DND-41 (cell line): Measurements from ENCODE around the gene THSD4.

Experiments
- ATAC-seq: fragments of 200-7000 bp; cut with Tn5 transposase; 3 replicates; pipeline ENCODE4 v1.9.1; 2021; ENCODE audit warnings: low read depth; ENCODE audit not compliant: insufficient read depth
- DNase-seq: peaks from one replicate; pipeline ENCODE4 v3.0.0-alpha.2; 2020
- H2AFZ ChIP-seq: 2 replicates; pipeline ENCODE4 v1.6.0; 2012; ENCODE audit warnings: low read depth, low read length
- H3K27ac ChIP-seq: 2 replicates; pipeline ENCODE4 v1.5.1; 2012; ENCODE audit warnings: low read length, inconsistent platforms
- H3K27me3 ChIP-seq: fragments of 200-600 bp; sonication (generic); 2 replicates; pipeline ENCODE4 v1.6.0; 2012; ENCODE audit warnings: low read length, mild to moderate bottlenecking, inconsistent platforms; ENCODE audit not compliant: insufficient read depth, poor library complexity
- H3K36me3 ChIP-seq: 2 replicates; pipeline ENCODE4 v1.5.1; 2012; ENCODE audit warnings: low read length, inconsistent platforms; ENCODE audit not compliant: insufficient read depth
- H3K4me1 ChIP-seq: 2 replicates; pipeline ENCODE4 v1.5.1; 2012; ENCODE audit warnings: mild to moderate bottlenecking, low read length; ENCODE audit not compliant: insufficient read depth
- H3K4me2 ChIP-seq: 2 replicates; pipeline ENCODE4 v1.6.0; 2012; ENCODE audit warnings: mild to moderate bottlenecking, moderate library complexity, low read length, inconsistent platforms; ENCODE audit not compliant: insufficient read depth
- H3K4me3 ChIP-seq, 2 experiments: fragments of 200-600 bp in 1 of 2; shearing (Covaris generic) in 1 of 2; 2 replicates each; pipeline ENCODE4 v1.5.1; 2012 to 2016; ENCODE audit warnings: inconsistent platforms in 2 of 2, low read length in 2 of 2, mild to moderate bottlenecking in 2 of 2, low read depth in 1 of 2, moderate library complexity in 1 of 2
- H3K79me2 ChIP-seq: 2 replicates; pipeline ENCODE4 v1.6.0; 2012; ENCODE audit warnings: low read length, inconsistent platforms; ENCODE audit not compliant: insufficient read depth
- H3K9ac ChIP-seq: 2 replicates; pipeline ENCODE4 v1.6.0; 2012; ENCODE audit warnings: low read depth, mild to moderate bottlenecking, inconsistent platforms, low read length, moderate library complexity
- H3K9me3 ChIP-seq: 2 replicates; pipeline ENCODE4 v1.5.1; 2012; ENCODE audit warnings: low read length, moderate library complexity, mild to moderate bottlenecking, inconsistent platforms; ENCODE audit not compliant: insufficient read depth, severe bottlenecking
- H4K20me1 ChIP-seq: 2 replicates; pipeline ENCODE4 v1.6.0; 2012; ENCODE audit warnings: low read length; ENCODE audit not compliant: insufficient read depth
- EZH2 ChIP-seq: IDR thresholded peaks from 3 replicates; pipeline ENCODE4 v1.6.1; 2012; ENCODE audit warnings: borderline replicate concordance, low read depth, mild to moderate bottlenecking, moderate library complexity, low read length, inconsistent platforms; ENCODE audit not compliant: severe bottlenecking
- TF ChIP-seq, protein P1 (sequence below): IDR thresholded peaks from 2 replicates; pipeline ENCODE4 v1.5.1; 2012; ENCODE audit warnings: borderline replicate concordance, low read length, moderate library complexity, mild to moderate bottlenecking; ENCODE audit not compliant: poor library complexity, severe bottlenecking; ENCODE audit errors: extremely low read depth

The THSD4 gene

DNA sequence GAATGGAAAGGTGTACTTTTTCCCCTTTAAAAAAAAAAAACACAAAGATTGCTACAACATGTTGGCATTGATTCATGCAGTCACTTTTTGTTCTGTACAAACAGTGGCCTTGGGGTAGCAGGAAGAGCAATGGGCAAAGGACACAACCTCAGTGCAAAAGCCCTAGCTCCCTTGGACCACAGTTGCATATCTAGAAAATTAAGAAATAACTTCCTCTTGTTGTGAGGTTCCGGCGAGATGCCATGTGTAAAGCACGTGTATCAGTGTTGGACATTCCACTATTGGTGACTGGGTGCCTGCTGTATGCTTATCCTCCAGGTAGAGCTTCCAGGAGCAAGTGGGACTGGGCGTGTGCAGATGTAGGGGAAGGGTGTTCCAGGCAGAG lies 164.5 kb downstream of the THSD4 start:
- Histone ChIP-seq H3K79me2 (no peaks in the 10 kb centered on the region), H3K4me3 (no peak overlapping the region), H3K36me3 (no peaks in the 10 kb centered on the region), H3K27ac (no peak overlapping the region), H4K20me1 (no peaks in the 10 kb centered on the region), H3K4me2 (no peak overlapping the region), H3K4me1 (no peaks in the 10 kb centered on the region), H2AFZ (no peak overlapping the region), H3K9me3 (no peaks in the 10 kb centered on the region), H3K27me3 (peaks cover 13% of the 10 kb centered on the region), H3K9ac (no peak overlapping the region)
- no peak for DNase-seq
- TF ChIP-seq, protein P1, sequence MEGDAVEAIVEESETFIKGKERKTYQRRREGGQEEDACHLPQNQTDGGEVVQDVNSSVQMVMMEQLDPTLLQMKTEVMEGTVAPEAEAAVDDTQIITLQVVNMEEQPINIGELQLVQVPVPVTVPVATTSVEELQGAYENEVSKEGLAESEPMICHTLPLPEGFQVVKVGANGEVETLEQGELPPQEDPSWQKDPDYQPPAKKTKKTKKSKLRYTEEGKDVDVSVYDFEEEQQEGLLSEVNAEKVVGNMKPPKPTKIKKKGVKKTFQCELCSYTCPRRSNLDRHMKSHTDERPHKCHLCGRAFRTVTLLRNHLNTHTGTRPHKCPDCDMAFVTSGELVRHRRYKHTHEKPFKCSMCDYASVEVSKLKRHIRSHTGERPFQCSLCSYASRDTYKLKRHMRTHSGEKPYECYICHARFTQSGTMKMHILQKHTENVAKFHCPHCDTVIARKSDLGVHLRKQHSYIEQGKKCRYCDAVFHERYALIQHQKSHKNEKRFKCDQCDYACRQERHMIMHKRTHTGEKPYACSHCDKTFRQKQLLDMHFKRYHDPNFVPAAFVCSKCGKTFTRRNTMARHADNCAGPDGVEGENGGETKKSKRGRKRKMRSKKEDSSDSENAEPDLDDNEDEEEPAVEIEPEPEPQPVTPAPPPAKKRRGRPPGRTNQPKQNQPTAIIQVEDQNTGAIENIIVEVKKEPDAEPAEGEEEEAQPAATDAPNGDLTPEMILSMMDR: no peak
- TF ChIP-seq EZH2: no peak
- no peak for ATAC-seq

DNA sequence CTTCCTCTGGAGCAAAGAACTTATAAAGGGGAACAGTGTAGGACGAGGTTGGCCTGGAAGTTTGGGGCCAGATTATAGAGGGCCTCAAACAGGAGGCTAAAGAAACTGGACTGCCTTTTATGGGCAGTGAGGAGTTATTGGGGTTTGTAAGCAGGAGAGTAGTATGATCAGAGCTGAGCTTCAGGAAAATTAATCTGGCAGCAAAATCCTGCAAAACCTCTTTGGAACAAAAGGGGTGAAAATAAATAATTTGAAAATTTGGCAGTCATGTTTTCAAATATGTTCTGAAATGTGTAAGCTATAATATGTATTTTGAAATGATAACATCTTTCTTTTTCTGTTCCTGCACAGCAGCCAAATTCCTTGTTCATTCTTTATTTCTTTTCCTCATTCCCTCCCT lies 164.9 kb downstream of the THSD4 start:
- TF ChIP-seq, protein P1: no peak
- TF ChIP-seq EZH2: no peak
- Histone ChIP-seq H3K27me3 (peaks cover 15% of the 10 kb centered on the region), H3K9ac (no peak overlapping the region)

DNA sequence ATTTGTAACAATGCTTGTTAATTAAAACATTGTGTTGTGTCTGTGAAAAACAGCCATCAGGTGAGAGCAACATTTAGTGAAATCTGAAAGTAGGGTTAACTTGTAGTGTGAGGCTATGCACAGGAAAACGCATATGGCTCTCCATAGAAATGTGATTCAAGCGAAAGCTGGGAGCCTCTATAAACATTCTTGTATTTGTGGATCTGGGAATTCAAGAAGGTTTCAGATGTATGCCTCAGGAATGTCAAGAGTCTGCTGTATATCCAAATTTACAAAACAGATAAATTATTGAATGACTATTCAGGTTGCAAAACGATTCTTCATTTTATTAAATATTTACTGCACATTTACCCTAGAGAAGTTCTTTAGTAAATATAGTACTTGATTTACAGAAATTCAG lies 166.0 kb downstream of the THSD4 start:
- TF ChIP-seq, protein P1: no peak
- TF ChIP-seq EZH2: no peak
- H3K4me1 ChIP-seq: no peaks in the 10 kb centered on the region
- H3K4me3 ChIP-seq: no peak overlapping the region
- H3K79me2 ChIP-seq: no peaks in the 10 kb centered on the region
- peaks cover 15% of the 10 kb centered on the region for H3K27me3 ChIP-seq
- no peak overlapping the region for H3K27ac ChIP-seq
- DNase-seq: no peak
- no peak overlapping the region for H3K4me2 ChIP-seq
- H3K9me3 ChIP-seq: no peaks in the 10 kb centered on the region
- H4K20me1 ChIP-seq: no peaks in the 10 kb centered on the region
- no peak overlapping the region for H3K9ac ChIP-seq
- no peaks in the 10 kb centered on the region for H3K36me3 ChIP-seq
- no peak for ATAC-seq
- H2AFZ ChIP-seq: no peak overlapping the region

More for the DNA sequence above, 164.9 kb downstream of the THSD4 start:
- Histone ChIP-seq H3K79me2 (no peaks in the 10 kb centered on the region), H3K9me3 (no peaks in the 10 kb centered on the region), H2AFZ (no peak overlapping the region), H3K27ac (no peak overlapping the region), H3K4me3 (no peak overlapping the region), H3K4me2 (no peak overlapping the region), H4K20me1 (no peaks in the 10 kb centered on the region), H3K36me3 (no peaks in the 10 kb centered on the region), H3K4me1 (no peaks in the 10 kb centered on the region)
- no peak for DNase-seq
- no peak for ATAC-seq

DNA sequence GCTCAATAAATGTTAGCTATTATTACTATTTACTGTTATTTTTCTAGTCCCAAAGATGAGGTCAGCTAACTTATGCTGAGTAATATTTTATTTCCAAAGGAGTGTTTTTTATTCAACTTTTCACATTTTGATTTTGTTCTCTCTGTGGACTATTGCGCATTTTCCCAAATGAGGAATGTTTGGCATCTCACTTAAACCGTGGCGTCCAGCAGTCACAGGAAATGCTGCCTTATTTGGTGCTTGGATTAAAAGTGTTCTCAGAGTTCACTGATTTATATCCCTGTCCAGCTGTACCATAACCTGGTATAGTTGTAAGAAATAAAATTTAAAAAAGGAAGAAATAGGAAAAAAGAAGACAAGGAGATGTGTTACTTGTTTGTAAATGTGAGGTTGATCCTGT lies 166.8 kb downstream of the THSD4 start:
- no peak overlapping the region for H3K4me2 ChIP-seq
- no peak overlapping the region for H2AFZ ChIP-seq
- TF ChIP-seq, protein P1: no peak
- H4K20me1 ChIP-seq: no peaks in the 10 kb centered on the region
- H3K9ac ChIP-seq: no peak overlapping the region
- ATAC-seq (no peak), DNase-seq (no peak)
- H3K27me3 ChIP-seq: peaks cover 15% of the 10 kb centered on the region
- H3K4me3 ChIP-seq: no peak overlapping the region
- no peak overlapping the region for H3K27ac ChIP-seq
- no peaks in the 10 kb centered on the region for H3K9me3 ChIP-seq
- no peaks in the 10 kb centered on the region for H3K4me1 ChIP-seq
- no peaks in the 10 kb centered on the region for H3K79me2 ChIP-seq
- no peaks in the 10 kb centered on the region for H3K36me3 ChIP-seq
